HEK293T (cell line): ENCODE data around the gene DLST.

Experiments
- CTCF ChIA-PET: fragments of 350-600 bp; formaldehyde crosslinking; extraction: SDS; loops from one replicate; lab custom pipeline; 2021; ENCODE audit warnings: antibody characterized with exemption, inconsistent platforms; lab: Yijun Ruan, JAX
- POLR2A ChIA-PET: fragments of 350-600 bp; formaldehyde crosslinking; extraction: SDS; loops from one replicate; lab custom pipeline; 2020; ENCODE audit warnings: antibody characterized with exemption, inconsistent platforms; lab: Yijun Ruan, JAX
- DNase-seq: peaks from one replicate; pipeline ENCODE4 v3.0.0; 2012; ENCODE audit warnings: mixed read lengths; ENCODE audit errors: extremely low spot score
- ARNT ChIP-seq: fragments of 450-650 bp; IDR thresholded peaks from 2 replicates; pipeline ENCODE4 v1.6.1; 2017; ENCODE audit warnings: mild to moderate bottlenecking
- BHLHE40 ChIP-seq: fragments of 450-650 bp; IDR thresholded peaks from 2 replicates; pipeline ENCODE4 v1.6.1; 2016; ENCODE audit warnings: mild to moderate bottlenecking, moderate library complexity, borderline replicate concordance
- CTBP1 ChIP-seq: fragments of 450-650 bp; IDR thresholded peaks from 2 replicates; pipeline ENCODE4 v1.6.1; 2016; ENCODE audit warnings: borderline replicate concordance
- ELF4 ChIP-seq: fragments of 450-650 bp; IDR thresholded peaks from 2 replicates; pipeline ENCODE4 v1.6.1; 2017; ENCODE audit warnings: antibody characterized with exemption
- FOXA1 ChIP-seq: fragments of 450-650 bp; IDR thresholded peaks from 2 replicates; pipeline ENCODE4 v1.6.1; 2016; ENCODE audit warnings: mild to moderate bottlenecking
- FOXK2 ChIP-seq: fragments of 450-650 bp; IDR thresholded peaks from 2 replicates; pipeline ENCODE4 v1.6.1; 2016; ENCODE audit warnings: mild to moderate bottlenecking
- FOXM1 ChIP-seq: fragments of 450-650 bp; IDR thresholded peaks from 2 replicates; pipeline ENCODE4 v1.6.1; 2017; ENCODE audit warnings: mild to moderate bottlenecking, borderline replicate concordance
- HDGF ChIP-seq: fragments of 450-650 bp; IDR thresholded peaks from 2 replicates; pipeline ENCODE4 v1.6.1; 2017; ENCODE audit warnings: antibody characterized with exemption, borderline replicate concordance
- L3MBTL2 ChIP-seq: fragments of 450-650 bp; conservative IDR thresholded peaks from 2 replicates; pipeline ENCODE4 v1.6.1; 2016; ENCODE audit warnings: mild to moderate bottlenecking
- LEF1 ChIP-seq: fragments of 450-650 bp; IDR thresholded peaks from 2 replicates; pipeline ENCODE4 v1.6.1; 2017; ENCODE audit warnings: mild to moderate bottlenecking, borderline replicate concordance
- NFRKB ChIP-seq: fragments of 450-650 bp; IDR thresholded peaks from 2 replicates; pipeline ENCODE4 v1.6.1; 2016; ENCODE audit warnings: mild to moderate bottlenecking, moderate library complexity
- SP1 ChIP-seq: fragments of 450-650 bp; IDR thresholded peaks from 2 replicates; pipeline ENCODE4 v1.6.1; 2017
- SUZ12 ChIP-seq: fragments of 450-650 bp; IDR thresholded peaks from 2 replicates; pipeline ENCODE4 v1.6.1; 2016; ENCODE audit warnings: mild to moderate bottlenecking
- TARDBP ChIP-seq: fragments of 450-650 bp; IDR thresholded peaks from 2 replicates; pipeline ENCODE4 v1.6.1; 2016
- ZNF384 ChIP-seq: fragments of 450-650 bp; IDR thresholded peaks from 2 replicates; pipeline ENCODE4 v1.6.1; 2016
- TF ChIP-seq, protein P1 (sequence below): fragments of 450-650 bp; IDR thresholded peaks from 2 replicates; pipeline ENCODE4 v1.6.1; 2016

Gene DLST

DNA sequence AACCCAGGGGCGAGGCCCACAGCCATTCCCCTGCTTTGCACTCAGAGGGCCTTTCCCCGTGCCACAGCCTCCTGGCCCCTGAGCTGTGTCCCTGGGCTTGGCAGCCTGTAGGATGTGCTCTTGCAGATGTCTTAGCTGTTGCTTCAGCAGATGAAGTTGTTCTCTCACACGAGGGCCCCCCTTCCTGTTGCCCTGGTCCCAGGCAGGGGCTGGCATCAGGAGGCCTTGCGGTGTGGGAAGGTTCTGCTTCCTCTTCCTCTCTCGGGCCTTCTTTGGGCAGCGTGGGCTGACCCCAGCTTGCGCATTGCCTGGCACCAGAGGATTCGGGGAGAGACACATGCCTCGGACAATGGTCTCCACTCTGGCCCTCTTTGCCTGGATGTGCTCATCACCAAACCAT, 18.4 kb upstream of the DLST start:
- TF ChIP-seq TARDBP (no peak), NFRKB (no peak), BHLHE40 (no peak), SUZ12 (no peak), LEF1 (no peak), FOXA1 (no peak), CTBP1 (no peak), HDGF (no peak), FOXM1 (no peak), ELF4 (no peak), ZNF384 (no peak), FOXK2 (no peak), SP1 (no peak), ARNT (no peak), L3MBTL2 (no peak)
- TF ChIP-seq, protein P1, sequence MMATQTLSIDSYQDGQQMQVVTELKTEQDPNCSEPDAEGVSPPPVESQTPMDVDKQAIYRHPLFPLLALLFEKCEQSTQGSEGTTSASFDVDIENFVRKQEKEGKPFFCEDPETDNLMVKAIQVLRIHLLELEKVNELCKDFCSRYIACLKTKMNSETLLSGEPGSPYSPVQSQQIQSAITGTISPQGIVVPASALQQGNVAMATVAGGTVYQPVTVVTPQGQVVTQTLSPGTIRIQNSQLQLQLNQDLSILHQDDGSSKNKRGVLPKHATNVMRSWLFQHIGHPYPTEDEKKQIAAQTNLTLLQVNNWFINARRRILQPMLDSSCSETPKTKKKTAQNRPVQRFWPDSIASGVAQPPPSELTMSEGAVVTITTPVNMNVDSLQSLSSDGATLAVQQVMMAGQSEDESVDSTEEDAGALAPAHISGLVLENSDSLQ, result no peak
- no peak for DNase-seq
- ChIA-PET CTCF (interaction anchor here (0.6 to 6.0 kb wide), 2 partner anchors 42 to 381 kb away, joined by 3 to 61 read pairs; no protein-coding TSS in a partner anchor), POLR2A (interaction anchor here (1.0 to 5.6 kb wide), 2 partner anchors 19 to 44 kb away, joined by 3 to 35 read pairs; partner anchors contain the start of gene DLST)

DNA sequence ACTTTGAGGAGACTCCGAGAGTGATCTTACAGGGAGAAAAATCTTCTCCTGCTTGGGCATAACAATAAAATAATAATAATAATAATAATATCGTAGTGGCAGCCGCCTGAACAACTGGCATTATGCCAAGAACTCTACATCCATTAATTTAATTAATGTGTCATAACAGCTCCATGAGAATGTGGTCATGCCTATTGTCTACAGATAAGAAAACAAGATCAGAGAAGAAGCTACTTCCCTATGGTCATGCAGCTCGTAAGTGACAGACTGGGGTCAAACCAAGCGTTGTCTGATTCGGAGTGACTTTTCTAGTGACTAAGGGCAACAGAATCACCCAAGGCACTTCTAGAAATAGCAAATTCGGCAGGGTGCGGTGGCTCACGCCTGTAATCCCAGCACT, 17.5 kb upstream of the DLST start:
- CTCF ChIA-PET, result interaction anchor here (6.0 kb wide), 1 partner anchor 41 kb away, joined by 61 read pairs; no protein-coding TSS in a partner anchor

DNA sequence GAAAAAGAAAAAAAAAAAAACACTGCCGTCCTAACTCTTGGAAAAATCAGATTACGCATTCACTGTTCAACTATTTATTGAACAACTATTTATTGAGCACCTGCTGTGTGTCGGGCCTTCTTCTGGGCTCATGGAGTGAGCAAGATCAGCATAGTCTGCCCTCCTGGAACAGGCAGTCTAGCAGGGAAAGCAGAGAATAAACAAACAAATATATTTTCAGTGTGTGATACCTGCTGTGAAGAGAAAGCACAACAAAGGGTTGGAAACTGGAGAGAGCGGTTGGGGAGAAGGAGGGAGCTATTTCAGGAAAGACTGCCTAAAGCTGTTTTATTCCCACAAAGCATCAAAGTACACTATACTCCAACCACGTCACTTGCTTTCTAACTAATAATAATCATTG, 16.6 kb upstream of the DLST start:
- no peak for TF ChIP-seq FOXM1
- no peak for TF ChIP-seq NFRKB
- TF ChIP-seq SUZ12, result no peak
- POLR2A ChIA-PET, result interaction anchor here (5.6 kb wide), 1 partner anchor 17 kb away, joined by 35 read pairs; the partner anchor contains the start of gene DLST
- CTCF ChIA-PET, result interaction anchor here (0.7 to 6.0 kb wide), 2 partner anchors 40 to 330 kb away, joined by 3 to 61 read pairs; no protein-coding TSS in a partner anchor
- DNase-seq, result no peak

More for the DNA sequence above, 17.5 kb upstream of the DLST start:
- no peak for TF ChIP-seq ZNF384
- TF ChIP-seq HDGF, result no peak
- TF ChIP-seq FOXM1, result no peak
- TF ChIP-seq, protein P1, result no peak
- TF ChIP-seq SP1, result no peak
- no peak for TF ChIP-seq BHLHE40
- no peak for TF ChIP-seq LEF1
- TF ChIP-seq ARNT, result no peak
- TF ChIP-seq TARDBP, result no peak
- no peak for TF ChIP-seq SUZ12
- DNase-seq, result no peak
- POLR2A ChIA-PET, result interaction anchor here (5.6 kb wide), 1 partner anchor 18 kb away, joined by 35 read pairs; the partner anchor contains the start of gene DLST

DNA sequence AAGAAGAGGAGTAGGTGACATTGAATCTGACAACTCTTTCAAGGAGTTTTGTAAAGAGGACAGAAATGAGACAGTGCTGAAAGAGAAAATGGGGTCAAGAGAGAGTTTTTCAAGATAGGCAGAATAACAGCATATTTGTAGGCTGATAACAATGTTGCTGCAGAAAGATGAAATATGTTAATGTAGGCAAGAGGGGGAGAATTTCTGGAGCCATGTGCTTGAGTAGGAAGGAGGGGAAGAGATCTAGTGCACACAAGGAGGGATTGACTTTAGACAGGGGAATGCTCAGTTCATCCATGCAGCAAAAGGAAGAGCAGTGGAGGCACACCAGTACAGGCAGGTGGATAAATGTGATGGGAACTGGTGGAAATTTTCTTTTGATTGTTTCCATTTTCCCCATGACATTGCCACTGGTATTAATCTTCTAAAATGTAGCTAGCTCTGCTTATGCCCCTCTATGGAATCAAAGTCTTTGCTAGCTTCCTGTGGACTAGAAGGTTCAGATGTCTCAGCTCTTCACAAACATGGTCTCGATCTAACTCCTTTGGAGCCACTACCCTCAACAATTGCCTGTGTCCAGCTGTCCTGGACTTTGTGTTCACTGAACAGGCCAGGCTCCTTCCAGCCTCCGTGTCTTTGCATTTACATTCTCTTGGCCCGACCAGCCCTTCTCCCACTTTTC, 14.9 kb upstream of the DLST start:
- ChIA-PET CTCF (interaction anchor here (1.8 kb wide), 1 partner anchor 12 kb away, joined by 8 read pairs; no protein-coding TSS in a partner anchor), POLR2A (interaction anchor here (1.4 to 1.9 kb wide), 2 partner anchors 14 to 16 kb away, joined by 4 to 5 read pairs; partner anchors contain the start of gene DLST)
- DNase-seq, result no peak
- TF ChIP-seq FOXA1 (no peak), LEF1 (no peak), SP1 (no peak), TARDBP (no peak), ELF4 (no peak), SUZ12 (no peak), FOXM1 (no peak), ARNT (no peak), ZNF384 (no peak), HDGF (no peak)
- TF ChIP-seq, protein P1, result no peak

DNA sequence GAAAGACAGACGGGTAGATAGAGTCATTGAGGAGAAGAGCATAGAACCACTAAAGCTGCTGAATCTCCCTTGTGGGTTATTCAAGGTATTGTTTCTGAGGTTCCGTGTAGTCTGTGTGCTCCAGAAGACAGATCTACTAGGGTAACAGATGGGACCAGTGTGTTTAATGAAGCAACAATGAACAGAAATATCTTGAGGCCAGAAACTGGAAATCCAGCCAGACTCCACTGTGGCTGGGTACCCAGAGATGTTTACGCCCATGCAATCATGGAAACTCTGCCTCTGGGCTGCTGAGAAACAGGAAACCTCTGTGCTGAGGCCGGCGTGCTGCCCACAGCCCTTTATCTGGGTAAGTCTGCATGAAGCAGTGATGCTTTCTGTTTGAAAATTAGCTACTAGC, 14.0 kb upstream of the DLST start:
- DNase-seq, result no peak
- CTCF ChIA-PET, result interaction anchor here (1.4 to 1.8 kb wide), 2 partner anchors 11 to 37 kb away, joined by 3 to 8 read pairs; no protein-coding TSS in a partner anchor
- POLR2A ChIA-PET, result interaction anchor here (1.4 to 1.9 kb wide), 2 partner anchors 13 to 15 kb away, joined by 4 to 5 read pairs; partner anchors contain the start of gene DLST
- TF ChIP-seq ARNT (no peak), CTBP1 (no peak), ZNF384 (no peak), SP1 (no peak), SUZ12 (no peak), BHLHE40 (no peak), FOXM1 (no peak), TARDBP (no peak), LEF1 (no peak), FOXK2 (no peak), ELF4 (no peak), FOXA1 (no peak), L3MBTL2 (no peak), HDGF (no peak), NFRKB (no peak)
- TF ChIP-seq, protein P1, result no peak
